ENCODE measurements around the gene SEC61B. TPM values are rescaled to one million over a fixed set of nuclear protein-coding genes. Genes with fewer than 3 reads are reported as not detected.

The SEC61B gene
- total RNA-seq, 1 experiment from 2014 or later = 101 TPM

GRCh38 chr9:99184475-99185347 lies 37.4 kb upstream of the SEC61B start:
- peaks cover 20% of the 10 kb centered on the region for H3K27me3 Mint-ChIP-seq (ENCODE audit: unreplicated experiment)
- peaks cover 8% of the 10 kb centered on the region for H3K4me1 Mint-ChIP-seq (ENCODE audit: low read depth, unreplicated experiment)
- H3K4me3 Mint-ChIP-seq (ENCODE audit: low read depth, unreplicated experiment) = peak overlapping the region; percentile 54
- no peaks in the 10 kb centered on the region for H3K36me3 Mint-ChIP-seq (ENCODE audit: insufficient read depth, unreplicated experiment)
- peak overlapping the region; percentile 29 for H3K27ac Mint-ChIP-seq (ENCODE audit: unreplicated experiment)
- DNase-seq = peak; percentile 68
- peak; percentile 84 for TF ChIP-seq CTCF (IDR thresholded peaks at IDR 0.05; ENCODE audit: unreplicated experiment)
- H3K9me3 Mint-ChIP-seq (ENCODE audit: low read depth, unreplicated experiment) = no peaks in the 10 kb centered on the region
- CTCF ChIA-PET = interaction anchor here (0.7 to 1.4 kb wide), 2 partner anchors 31 to 115 kb away, joined by 4 to 7 read pairs; no protein-coding TSS in a partner anchor
- BruUV-seq (replicated peaks) = no TSS peak
- intact Hi-C loops (cut with micrococcal nuclease; ENCODE audit: unreplicated experiment) = no loop called here

DNA sequence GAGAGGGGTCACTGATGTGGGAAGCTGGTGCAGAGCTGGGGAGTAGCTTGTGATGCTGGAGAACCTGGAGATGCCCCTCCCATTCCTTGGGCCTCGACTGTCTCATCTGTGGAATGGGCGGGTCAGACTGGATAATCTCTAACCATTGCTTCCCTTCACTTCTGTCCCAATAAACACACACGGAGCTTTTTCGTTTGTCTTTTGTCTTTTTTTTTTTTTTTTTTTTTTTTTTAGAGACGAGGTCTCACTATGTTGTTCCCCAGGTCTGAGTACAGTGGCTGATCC lies 36.8 kb upstream of the SEC61B start:
- intact Hi-C loops (cut with micrococcal nuclease; ENCODE audit: unreplicated experiment) = no loop called here
- Mint-ChIP-seq H3K4me1 (ENCODE audit: low read depth, unreplicated experiment) (peaks cover 8% of the 10 kb centered on the region), H3K27ac (ENCODE audit: unreplicated experiment) (no peak overlapping the region), H3K4me3 (ENCODE audit: low read depth, unreplicated experiment) (peak overlapping the region; percentile 54), H3K27me3 (ENCODE audit: unreplicated experiment) (peaks cover 26% of the 10 kb centered on the region), H3K9me3 (ENCODE audit: low read depth, unreplicated experiment) (no peaks in the 10 kb centered on the region), H3K36me3 (ENCODE audit: insufficient read depth, unreplicated experiment) (no peaks in the 10 kb centered on the region)
- BruUV-seq (replicated peaks) = no TSS peak
- no peak for DNase-seq
- CTCF ChIA-PET = interaction anchor here (0.7 to 1.4 kb wide), 2 partner anchors 30 to 114 kb away, joined by 4 to 7 read pairs; no protein-coding TSS in a partner anchor
- TF ChIP-seq CTCF (IDR thresholded peaks at IDR 0.05; ENCODE audit: unreplicated experiment) = no peak

DNA sequence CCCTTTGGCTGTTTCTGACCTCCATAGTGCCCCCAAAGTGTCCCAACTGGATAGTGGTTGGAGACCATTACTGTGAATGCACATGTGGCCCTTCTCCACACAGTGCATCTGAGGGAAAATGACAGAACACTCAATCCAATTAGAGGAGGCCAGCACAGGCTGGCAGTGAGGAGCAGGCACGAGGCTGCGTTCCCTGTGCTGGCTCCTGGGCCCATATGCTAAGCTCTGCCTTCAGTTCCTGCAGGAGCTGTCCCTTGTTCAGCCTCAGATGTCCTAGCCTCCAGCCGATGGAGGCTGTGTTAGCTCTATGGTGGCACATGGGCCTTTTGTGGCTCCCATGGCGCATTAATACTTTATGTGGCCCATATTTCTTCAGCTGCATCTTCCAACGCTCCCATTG lies 36.1 kb upstream of the SEC61B start:
- Mint-ChIP-seq H3K4me3 (ENCODE audit: low read depth, unreplicated experiment) (no peak overlapping the region), H3K4me1 (ENCODE audit: low read depth, unreplicated experiment) (peaks cover 8% of the 10 kb centered on the region), H3K27me3 (ENCODE audit: unreplicated experiment) (peaks cover 32% of the 10 kb centered on the region), H3K36me3 (ENCODE audit: insufficient read depth, unreplicated experiment) (no peaks in the 10 kb centered on the region), H3K9me3 (ENCODE audit: low read depth, unreplicated experiment) (no peaks in the 10 kb centered on the region), H3K27ac (ENCODE audit: unreplicated experiment) (no peak overlapping the region)
- BruUV-seq (replicated peaks) = no TSS peak
- no peak for DNase-seq
- TF ChIP-seq CTCF (IDR thresholded peaks at IDR 0.05; ENCODE audit: unreplicated experiment) = no peak
- CTCF ChIA-PET = no interaction called here
- intact Hi-C loops (cut with micrococcal nuclease; ENCODE audit: unreplicated experiment) = no loop called here

GRCh38 chr9:99187311-99187710 lies 34.8 kb upstream of the SEC61B start:
- H3K27ac Mint-ChIP-seq (ENCODE audit: unreplicated experiment) = no peak overlapping the region
- DNase-seq = no peak
- peaks cover 46% of the 10 kb centered on the region for H3K27me3 Mint-ChIP-seq (ENCODE audit: unreplicated experiment)
- no peaks in the 10 kb centered on the region for H3K36me3 Mint-ChIP-seq (ENCODE audit: insufficient read depth, unreplicated experiment)
- TF ChIP-seq CTCF (IDR thresholded peaks at IDR 0.05; ENCODE audit: unreplicated experiment) = no peak
- H3K9me3 Mint-ChIP-seq (ENCODE audit: low read depth, unreplicated experiment) = no peaks in the 10 kb centered on the region
- CTCF ChIA-PET = no interaction called here
- H3K4me3 Mint-ChIP-seq (ENCODE audit: low read depth, unreplicated experiment) = no peak overlapping the region
- no TSS peak for BruUV-seq (replicated peaks)
- peaks cover 8% of the 10 kb centered on the region for H3K4me1 Mint-ChIP-seq (ENCODE audit: low read depth, unreplicated experiment)
- intact Hi-C loops (cut with micrococcal nuclease; ENCODE audit: unreplicated experiment) = no loop called here

All from Calu3 (cell line).